Uterus (tissue), 4 donors: ENCODE measurements around the gene SPRN. TPM values are rescaled to one million over a fixed set of nuclear protein-coding genes. Genes with fewer than 3 reads are reported as not detected.

ENCODE experiments used
- DNase-seq, 2 donors: peaks; one replicate each; pipeline ENCODE4 v3.0.0-alpha.2; 2019 to 2020
- H3K27ac ChIP-seq, 2 donors: fragments of 200-600 bp; sonication (generic); 1 replicate in 1 of 2; 2 replicates in 1 of 2; pipeline ENCODE4 v1.5.1; 2016 to 2018
- H3K27me3 ChIP-seq, 2 donors: fragments of 200-600 bp; sonication (generic); one replicate each; pipeline ENCODE4 v1.5.1; 2018 to 2019; ENCODE audit warnings: control low read depth in 1 of 2
- H3K36me3 ChIP-seq, 2 donors: fragments of 200-600 bp; sonication (generic); one replicate each; pipeline ENCODE4 v1.5.1; 2019; ENCODE audit warnings: control low read depth in 1 of 2
- H3K4me1 ChIP-seq, 2 donors: fragments of 200-600 bp; sonication (generic); one replicate each; pipeline ENCODE4 v1.5.1; 2018 to 2019; ENCODE audit warnings: control low read depth in 1 of 2
- H3K4me3 ChIP-seq, 2 donors: fragments of 200-600 bp; sonication (generic); 1 replicate in 1 of 2; 2 replicates in 1 of 2; pipeline ENCODE4 v1.5.1; 2018 to 2019; ENCODE audit warnings: mild to moderate bottlenecking in 1 of 2
- H3K9me3 ChIP-seq, 2 donors: fragments of 200-600 bp; sonication (generic); one replicate each; pipeline ENCODE4 v1.5.1; 2019; ENCODE audit warnings: control low read depth in 1 of 2
- POLR2A ChIP-seq, 2 donors: fragments of 450-650 bp; IDR thresholded peaks; one replicate each; pipeline ENCODE4 v1.6.1; 2016; ENCODE audit warnings: antibody characterized with exemption in 2 of 2, mild to moderate bottlenecking in 1 of 2, moderate library complexity in 1 of 2
- intact Hi-C: fragments of 100-400 bp; cut with DNase I; formaldehyde crosslinking; loops from one replicate; pipeline ENCODE4 v1.15.1; 2023; ENCODE audit warnings: low total_unique reads
- total RNA-seq, 4 donors: library from RNA; depleted of rRNA in 3 of 4; stranded (reverse); fragments of >200 nt in 3 of 4; gene quantifications; one replicate each; pipeline versions ENCODE4 v1.1.0 to v1.2.4, GENCODE V29; 2014 to 2023
- TF ChIP-seq, protein P1 (sequence below), 4 experiments: fragments of 200-600 bp in 2 of 4; fragments of 450-650 bp in 2 of 4; sonication (generic) in 2 of 4; IDR thresholded peaks; one replicate each; pipeline ENCODE4 v1.5.1; 2016 to 2019; ENCODE audit warnings: antibody characterized with exemption in 4 of 4, mild to moderate bottlenecking in 2 of 4, moderate library complexity in 1 of 4
- donor health status: DM: yes; HTN: yes; CAD: no.

SPRN gene
- total RNA-seq, 4 donors from 2014 or later, result 0.62 TPM; not detected in 3

DNA sequence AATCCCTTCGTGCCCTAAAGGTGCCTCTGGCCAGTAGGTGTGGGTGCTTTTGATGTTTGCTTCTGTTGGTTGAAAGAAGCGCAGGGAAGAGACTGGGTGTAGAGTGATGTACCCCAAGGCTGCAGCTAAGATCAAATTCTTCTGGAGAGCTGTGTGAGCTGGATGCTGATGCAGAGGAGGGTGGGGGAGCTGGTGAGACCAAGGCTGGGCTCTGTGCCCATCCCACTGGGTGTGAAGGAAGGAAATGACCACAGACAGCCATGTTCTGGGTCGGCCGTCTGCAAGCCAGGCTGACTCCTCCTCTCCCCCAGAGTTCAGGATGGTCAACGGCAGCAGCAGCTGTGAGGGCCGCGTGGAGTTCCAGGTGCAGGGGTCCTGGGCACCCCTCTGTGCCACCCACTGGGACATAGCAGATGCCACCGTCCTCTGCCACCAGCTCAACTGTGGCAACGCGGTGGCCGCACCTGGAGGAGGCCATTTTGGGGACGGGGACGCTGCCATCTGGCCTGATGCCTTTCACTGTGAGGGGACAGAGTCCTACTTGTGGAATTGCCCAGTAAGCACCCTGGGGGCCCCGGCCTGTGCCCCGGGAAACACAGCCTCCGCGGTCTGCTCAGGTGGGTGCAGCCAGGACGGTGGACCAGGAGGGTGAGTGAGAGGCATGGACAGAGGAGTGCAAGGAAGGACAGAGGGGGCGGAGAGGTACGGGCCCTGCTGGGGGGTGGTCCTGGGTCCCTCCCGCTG lies 34.5 kb upstream of the SPRN start:
- H3K4me1 ChIP-seq, result no peaks in the 10 kb centered on the region
- intact Hi-C loops, result no loop called here
- no peaks in the 10 kb centered on the region for H3K27me3 ChIP-seq
- no peak overlapping the region for H3K27ac ChIP-seq
- no peak overlapping the region for H3K4me3 ChIP-seq
- H3K9me3 ChIP-seq, result no peaks in the 10 kb centered on the region
- no peaks in the 10 kb centered on the region for H3K36me3 ChIP-seq
- DNase-seq, result peak in 1 of 2 donors; percentile 7
- TF ChIP-seq, protein P1, sequence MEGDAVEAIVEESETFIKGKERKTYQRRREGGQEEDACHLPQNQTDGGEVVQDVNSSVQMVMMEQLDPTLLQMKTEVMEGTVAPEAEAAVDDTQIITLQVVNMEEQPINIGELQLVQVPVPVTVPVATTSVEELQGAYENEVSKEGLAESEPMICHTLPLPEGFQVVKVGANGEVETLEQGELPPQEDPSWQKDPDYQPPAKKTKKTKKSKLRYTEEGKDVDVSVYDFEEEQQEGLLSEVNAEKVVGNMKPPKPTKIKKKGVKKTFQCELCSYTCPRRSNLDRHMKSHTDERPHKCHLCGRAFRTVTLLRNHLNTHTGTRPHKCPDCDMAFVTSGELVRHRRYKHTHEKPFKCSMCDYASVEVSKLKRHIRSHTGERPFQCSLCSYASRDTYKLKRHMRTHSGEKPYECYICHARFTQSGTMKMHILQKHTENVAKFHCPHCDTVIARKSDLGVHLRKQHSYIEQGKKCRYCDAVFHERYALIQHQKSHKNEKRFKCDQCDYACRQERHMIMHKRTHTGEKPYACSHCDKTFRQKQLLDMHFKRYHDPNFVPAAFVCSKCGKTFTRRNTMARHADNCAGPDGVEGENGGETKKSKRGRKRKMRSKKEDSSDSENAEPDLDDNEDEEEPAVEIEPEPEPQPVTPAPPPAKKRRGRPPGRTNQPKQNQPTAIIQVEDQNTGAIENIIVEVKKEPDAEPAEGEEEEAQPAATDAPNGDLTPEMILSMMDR (IDR thresholded peaks at IDR 0.05), result no peak
- TF ChIP-seq POLR2A (IDR thresholded peaks at IDR 0.05), result no peak

DNA sequence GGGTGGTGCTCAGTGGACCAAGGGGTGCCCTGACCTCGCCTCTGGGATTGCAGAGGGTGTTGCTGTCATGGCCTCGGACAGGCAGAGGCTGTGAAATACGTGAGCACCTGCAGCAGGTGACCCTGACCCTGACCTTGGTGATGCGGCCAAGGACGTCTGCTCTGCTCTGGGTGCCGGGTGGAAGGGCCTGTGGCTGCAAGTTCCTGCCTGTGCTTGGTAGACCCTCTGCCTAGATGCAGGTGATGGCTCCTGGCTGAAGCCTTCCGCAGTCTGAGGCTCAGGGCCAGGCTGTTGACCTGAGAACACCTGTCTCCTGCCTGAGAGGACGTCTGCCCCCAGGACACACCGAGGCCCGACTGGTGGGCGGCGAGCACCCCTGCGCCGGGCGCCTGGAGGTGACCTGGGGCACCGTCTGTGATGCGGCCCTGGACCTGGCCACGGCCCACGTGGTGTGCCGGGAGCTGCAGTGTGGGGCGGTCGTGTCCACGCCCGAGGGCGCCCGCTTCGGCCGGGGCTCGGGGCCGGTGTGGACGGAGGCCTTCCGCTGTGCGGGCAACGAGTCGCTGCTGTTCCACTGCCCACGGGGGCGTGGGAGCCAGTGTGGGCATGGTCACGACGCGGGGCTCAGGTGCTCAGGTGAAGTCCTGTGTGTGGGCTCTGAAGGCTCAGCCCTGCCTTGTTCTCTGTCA lies 33.7 kb upstream of the SPRN start:
- DNase-seq, result peak in 1 of 2 donors; percentile 7
- Histone ChIP-seq H3K4me3 (no peak overlapping the region), H3K4me1 (no peaks in the 10 kb centered on the region), H3K9me3 (no peaks in the 10 kb centered on the region), H3K36me3 (no peaks in the 10 kb centered on the region), H3K27ac (no peak overlapping the region), H3K27me3 (no peaks in the 10 kb centered on the region)
- TF ChIP-seq, protein P1 (IDR thresholded peaks at IDR 0.05), result no peak
- TF ChIP-seq POLR2A (IDR thresholded peaks at IDR 0.05), result no peak
- intact Hi-C loops, result no loop called here

GRCh38 chr10:133457100-133457841 lies 32.8 kb upstream of the SPRN start:
- Histone ChIP-seq H3K4me1 (no peaks in the 10 kb centered on the region), H3K27ac (no peak overlapping the region), H3K9me3 (no peaks in the 10 kb centered on the region), H3K36me3 (no peaks in the 10 kb centered on the region), H3K27me3 (no peaks in the 10 kb centered on the region), H3K4me3 (no peak overlapping the region)
- DNase-seq, result peak in 1 of 2 donors; percentile 7
- TF ChIP-seq, protein P1 (IDR thresholded peaks at IDR 0.05), result no peak
- TF ChIP-seq POLR2A (IDR thresholded peaks at IDR 0.05), result no peak
- intact Hi-C loops, result no loop called here

DNA sequence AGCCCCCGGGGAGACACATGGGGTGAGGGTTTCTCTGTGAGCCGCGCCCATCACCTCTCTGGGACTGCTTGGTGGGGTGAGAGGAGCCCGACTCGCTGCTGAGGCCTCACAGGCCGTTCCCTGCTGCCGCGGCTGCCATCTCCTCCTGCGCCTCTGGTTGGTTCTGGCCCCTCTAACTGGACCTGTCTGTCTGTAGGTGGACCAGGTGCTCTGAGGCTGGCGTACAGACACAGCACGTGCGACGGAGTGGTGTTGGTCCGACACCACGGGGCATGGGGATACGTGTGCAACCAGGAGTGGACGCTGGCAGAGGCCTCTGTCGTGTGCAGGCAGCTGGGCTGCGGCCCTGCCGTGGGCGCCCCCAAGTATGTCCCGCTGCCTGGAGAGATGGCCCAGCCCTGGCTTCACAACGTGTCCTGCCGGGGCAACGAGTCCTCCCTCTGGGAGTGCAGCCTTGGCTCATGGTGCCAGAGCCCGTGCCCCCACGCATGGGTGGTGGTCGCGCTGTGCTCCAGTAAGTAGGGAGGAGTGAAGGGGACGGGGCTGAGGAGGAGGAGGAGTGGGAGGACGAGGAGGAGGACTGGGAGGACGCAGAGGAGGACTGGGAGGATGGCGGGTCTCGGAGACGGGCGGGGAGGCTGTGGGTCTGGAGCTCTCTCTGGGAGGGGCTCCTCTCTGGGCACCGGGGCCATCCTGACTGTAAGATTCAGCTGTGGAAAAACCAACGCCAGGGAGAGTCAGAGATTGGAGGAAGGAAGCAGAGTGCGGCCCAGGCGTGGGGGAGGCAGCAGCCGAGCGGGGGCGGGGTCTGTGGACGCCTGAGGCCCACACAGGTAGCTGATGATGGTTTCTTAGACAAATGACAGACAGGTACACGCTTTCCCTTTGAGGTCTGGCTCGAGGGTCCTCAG lies 31.9 kb upstream of the SPRN start:
- Histone ChIP-seq H3K27ac (no peak overlapping the region), H3K27me3 (no peaks in the 10 kb centered on the region), H3K9me3 (no peaks in the 10 kb centered on the region), H3K4me1 (no peaks in the 10 kb centered on the region), H3K36me3 (no peaks in the 10 kb centered on the region), H3K4me3 (no peak overlapping the region)
- TF ChIP-seq, protein P1 (IDR thresholded peaks at IDR 0.05), result no peak
- no peak for TF ChIP-seq POLR2A (IDR thresholded peaks at IDR 0.05)
- intact Hi-C loops, result no loop called here
- peak in 1 of 2 donors; percentile 9 for DNase-seq
